Activated naive CD4-positive, alpha-beta T cell treated with anti-CD3 and anti-CD28 coated beads, Interleukin-2, amount 10 ng/mL, durations not matched to agents 7 days and 5 days (primary cell): Measurements from ENCODE around the gene CTDP1.

Source experiments
- CTCF ChIA-PET: fragments of 350-600 bp; sonication (Branson Sonifier 250); formaldehyde crosslinking; loops from one replicate; lab custom pipeline; 2021; ENCODE audit warnings: antibody characterized with exemption; lab: Charles Lee
- DNase-seq: peaks from one replicate; pipeline ENCODE4 v3.0.0-alpha.2; 2020
- H3K27ac Mint-ChIP-seq: one replicate; pipeline ENCODE4 v1.8.0; 2021; ENCODE audit warnings: mild to moderate bottlenecking, moderate library complexity, mixed read lengths
- H3K27me3 Mint-ChIP-seq: one replicate; pipeline ENCODE4 v1.8.0; 2021; ENCODE audit warnings: mild to moderate bottlenecking, mixed read lengths
- H3K36me3 Mint-ChIP-seq: one replicate; pipeline ENCODE4 v1.8.0; 2021; ENCODE audit warnings: mixed read lengths
- H3K4me1 Mint-ChIP-seq: one replicate; pipeline ENCODE4 v1.8.0; 2021; ENCODE audit warnings: mixed read lengths
- H3K4me3 Mint-ChIP-seq: one replicate; pipeline ENCODE4 v1.8.0; 2021; ENCODE audit warnings: mild to moderate bottlenecking, moderate library complexity, mixed read lengths
- H3K9me3 Mint-ChIP-seq: one replicate; pipeline ENCODE4 v1.8.0; 2021; ENCODE audit warnings: mixed read lengths

The CTDP1 gene

GRCh38 chr18:79682481-79682880 is 2.9 kb downstream of the CTDP1 start:
- H3K27ac Mint-ChIP-seq: peak overlapping the region; percentile 95

DNA sequence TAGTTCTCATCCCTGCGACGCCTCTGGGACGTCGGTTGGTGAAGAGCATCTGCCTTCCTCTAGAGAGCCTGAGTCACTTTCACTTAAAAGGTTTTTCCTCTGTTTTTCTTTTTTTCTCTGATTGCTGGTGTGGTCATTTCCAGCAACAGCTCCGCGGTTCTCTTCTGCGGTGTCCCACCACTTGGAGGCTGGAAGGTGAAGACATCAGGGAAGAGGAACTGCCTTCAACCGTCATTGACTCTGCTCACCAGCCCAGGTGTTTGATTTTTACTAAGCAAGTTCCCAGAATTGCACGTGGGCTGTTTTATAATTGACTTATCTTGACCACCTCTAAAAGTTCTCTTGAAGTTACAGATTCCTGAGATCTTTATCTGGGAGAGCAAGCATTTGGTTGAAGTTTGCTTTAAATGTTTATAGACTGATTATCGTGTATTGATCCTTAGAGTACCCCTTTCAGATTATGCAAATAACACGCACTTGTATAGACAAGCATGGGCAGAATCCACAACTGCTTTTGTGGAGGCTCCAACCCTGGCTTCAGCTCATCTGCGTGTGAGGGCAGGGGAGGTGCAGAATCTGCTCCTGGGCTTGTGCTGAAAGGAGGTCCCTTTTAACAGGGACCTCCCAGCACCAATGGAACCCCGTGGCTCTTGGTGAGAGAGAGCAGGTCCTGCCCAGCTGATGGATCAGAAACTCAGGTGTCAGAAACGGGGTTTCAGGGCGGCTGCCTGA is 3.5 kb downstream of the CTDP1 start:
- peak overlapping the region; percentile 87 for H3K4me3 Mint-ChIP-seq
- H3K27ac Mint-ChIP-seq: peak overlapping the region; percentile 95
- CTCF ChIA-PET: no interaction called here
- H3K36me3 Mint-ChIP-seq: peaks cover 53% of the 10 kb centered on the region
- H3K9me3 Mint-ChIP-seq: no peaks in the 10 kb centered on the region
- peak; percentile 42 for DNase-seq
- H3K27me3 Mint-ChIP-seq: no peaks in the 10 kb centered on the region
- peaks cover 75% of the 10 kb centered on the region for H3K4me1 Mint-ChIP-seq

More at GRCh38 chr18:79682481-79682880, 2.9 kb downstream of the CTDP1 start:
- no peak for DNase-seq
- Mint-ChIP-seq H3K4me3 (peak overlapping the region; percentile 87), H3K4me1 (peaks cover 76% of the 10 kb centered on the region), H3K27me3 (no peaks in the 10 kb centered on the region), H3K9me3 (no peaks in the 10 kb centered on the region), H3K36me3 (peaks cover 53% of the 10 kb centered on the region)
- CTCF ChIA-PET: no interaction called here

DNA sequence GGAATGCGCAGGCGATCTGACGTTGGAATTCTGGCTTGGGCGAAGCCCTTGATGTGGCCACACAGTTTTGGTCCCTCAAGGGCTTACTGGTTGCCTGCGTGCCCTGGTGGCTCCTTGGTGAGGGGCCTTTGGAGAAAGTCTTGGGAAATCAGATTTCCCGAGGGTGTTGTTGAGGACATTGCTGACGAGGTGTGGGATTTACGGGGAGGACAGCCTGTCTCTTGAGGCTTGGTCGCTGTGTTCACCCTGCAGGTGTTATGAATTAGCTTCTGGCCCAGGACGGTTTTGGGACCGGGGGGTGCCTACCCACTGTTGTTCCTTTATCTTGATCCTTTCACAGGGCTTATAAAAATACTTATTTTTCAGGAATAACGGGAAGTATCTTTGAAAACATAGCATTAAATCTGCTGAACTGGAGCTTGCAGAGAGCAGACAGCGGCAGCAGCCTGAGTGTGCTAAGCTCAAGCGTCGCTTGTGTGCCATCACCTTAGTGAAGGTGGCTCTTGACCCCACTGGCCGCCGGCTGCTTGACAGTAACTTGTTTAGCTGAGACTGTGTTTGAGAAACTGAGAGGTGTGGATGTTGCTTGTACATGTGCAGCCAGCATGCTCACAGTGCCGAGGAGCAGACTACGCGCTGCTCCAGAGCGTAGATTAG is 4.2 kb downstream of the CTDP1 start:
- no peaks in the 10 kb centered on the region for H3K27me3 Mint-ChIP-seq
- no peak for DNase-seq
- H3K36me3 Mint-ChIP-seq: peaks cover 49% of the 10 kb centered on the region
- peak overlapping the region; percentile 30 for H3K4me3 Mint-ChIP-seq
- peaks cover 70% of the 10 kb centered on the region for H3K4me1 Mint-ChIP-seq
- H3K27ac Mint-ChIP-seq: peak overlapping the region; percentile 95
- CTCF ChIA-PET: no interaction called here
- H3K9me3 Mint-ChIP-seq: no peaks in the 10 kb centered on the region

DNA sequence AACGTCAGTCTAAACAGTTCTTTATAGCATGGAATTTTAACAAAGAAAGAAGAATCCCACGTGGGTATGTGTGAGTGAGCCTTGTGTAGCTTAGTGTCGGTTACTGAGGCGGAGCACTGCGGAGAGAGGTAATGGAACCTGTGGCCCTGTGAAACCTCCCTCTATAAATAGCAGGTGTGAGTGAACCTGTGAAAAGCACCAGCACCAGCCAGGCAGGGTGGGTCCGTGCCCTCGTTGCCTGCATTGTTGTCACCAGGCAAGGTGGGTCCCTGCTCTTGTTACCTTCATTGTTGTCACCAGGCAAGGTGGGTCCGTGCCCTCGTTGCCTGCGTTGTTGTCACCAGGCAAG is 4.7 kb downstream of the CTDP1 start:
- Mint-ChIP-seq H3K4me3 (peak overlapping the region; percentile 30), H3K36me3 (peaks cover 49% of the 10 kb centered on the region), H3K4me1 (peaks cover 72% of the 10 kb centered on the region), H3K9me3 (no peaks in the 10 kb centered on the region), H3K27me3 (no peaks in the 10 kb centered on the region), H3K27ac (peak overlapping the region; percentile 67)
- CTCF ChIA-PET: no interaction called here
- DNase-seq: peak; percentile 32

DNA sequence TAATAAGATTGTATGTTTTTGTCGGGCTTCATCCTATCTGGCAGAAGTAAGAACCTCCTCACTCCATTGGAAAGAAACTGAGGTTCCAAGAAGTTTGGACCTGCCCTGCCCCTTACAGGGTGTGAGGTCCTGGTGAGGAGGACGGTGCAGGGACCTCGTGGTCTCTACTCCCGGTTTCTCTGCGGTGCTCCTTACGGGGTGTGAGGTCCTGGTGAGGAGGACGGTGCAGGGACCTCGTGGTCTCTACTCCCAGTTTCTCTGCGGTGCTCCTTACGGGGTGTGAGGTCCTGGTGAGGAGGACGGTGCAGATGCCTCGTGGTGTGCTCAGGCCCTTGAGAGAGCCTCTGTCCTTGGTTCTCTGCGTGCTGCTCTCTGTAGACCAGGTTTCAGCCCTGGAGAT is 5.2 kb downstream of the CTDP1 start:
- CTCF ChIA-PET: no interaction called here
- no peaks in the 10 kb centered on the region for H3K27me3 Mint-ChIP-seq
- no peak for DNase-seq
- H3K36me3 Mint-ChIP-seq: peaks cover 49% of the 10 kb centered on the region
- H3K27ac Mint-ChIP-seq: peak overlapping the region; percentile 67
- peaks cover 72% of the 10 kb centered on the region for H3K4me1 Mint-ChIP-seq
- no peak overlapping the region for H3K4me3 Mint-ChIP-seq
- H3K9me3 Mint-ChIP-seq: no peaks in the 10 kb centered on the region

GRCh38 chr18:79685281-79685680 is 5.7 kb downstream of the CTDP1 start:
- no peaks in the 10 kb centered on the region for H3K27me3 Mint-ChIP-seq
- DNase-seq: no peak
- peaks cover 49% of the 10 kb centered on the region for H3K36me3 Mint-ChIP-seq
- no peak overlapping the region for H3K4me3 Mint-ChIP-seq
- CTCF ChIA-PET: no interaction called here
- H3K9me3 Mint-ChIP-seq: no peaks in the 10 kb centered on the region
- H3K4me1 Mint-ChIP-seq: peaks cover 72% of the 10 kb centered on the region
- peak overlapping the region; percentile 67 for H3K27ac Mint-ChIP-seq

DNA sequence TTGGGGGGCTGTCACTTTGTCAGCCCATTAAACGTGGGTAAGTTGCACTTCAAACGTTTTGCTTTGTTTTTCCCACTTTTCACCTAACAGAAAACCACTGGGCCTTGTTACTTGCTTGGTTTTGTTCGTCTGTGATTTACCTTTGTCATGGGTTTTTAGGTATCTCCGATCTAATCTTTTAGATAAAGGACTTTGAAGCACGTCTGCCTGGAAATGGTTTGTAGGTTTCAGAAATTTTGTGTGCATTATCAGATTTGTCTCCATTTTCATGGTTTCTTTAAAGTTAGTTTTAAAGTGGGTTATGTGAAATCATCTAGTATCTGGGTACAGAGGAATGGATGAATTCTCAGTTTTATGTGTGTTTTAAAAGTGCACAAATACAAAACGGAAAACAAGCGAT is 6.4 kb downstream of the CTDP1 start:
- Mint-ChIP-seq H3K36me3 (peaks cover 45% of the 10 kb centered on the region), H3K4me3 (no peak overlapping the region), H3K9me3 (no peaks in the 10 kb centered on the region), H3K4me1 (peaks cover 66% of the 10 kb centered on the region), H3K27me3 (no peaks in the 10 kb centered on the region), H3K27ac (peak overlapping the region; percentile 7)
- DNase-seq: no peak
- CTCF ChIA-PET: no interaction called here

- H3K27ac Mint-ChIP-seq: no peak overlapping the region
- H3K36me3 Mint-ChIP-seq: peaks cover 30% of the 10 kb centered on the region
- no peak overlapping the region for H3K4me3 Mint-ChIP-seq
- CTCF ChIA-PET: no interaction called here
- no peaks in the 10 kb centered on the region for H3K27me3 Mint-ChIP-seq
- H3K9me3 Mint-ChIP-seq: no peaks in the 10 kb centered on the region
- DNase-seq: no peak
- peaks cover 47% of the 10 kb centered on the region for H3K4me1 Mint-ChIP-seq
Measured at GRCh38 chr18:79687806-79688205, 8.2 kb downstream of the CTDP1 start.

DNA sequence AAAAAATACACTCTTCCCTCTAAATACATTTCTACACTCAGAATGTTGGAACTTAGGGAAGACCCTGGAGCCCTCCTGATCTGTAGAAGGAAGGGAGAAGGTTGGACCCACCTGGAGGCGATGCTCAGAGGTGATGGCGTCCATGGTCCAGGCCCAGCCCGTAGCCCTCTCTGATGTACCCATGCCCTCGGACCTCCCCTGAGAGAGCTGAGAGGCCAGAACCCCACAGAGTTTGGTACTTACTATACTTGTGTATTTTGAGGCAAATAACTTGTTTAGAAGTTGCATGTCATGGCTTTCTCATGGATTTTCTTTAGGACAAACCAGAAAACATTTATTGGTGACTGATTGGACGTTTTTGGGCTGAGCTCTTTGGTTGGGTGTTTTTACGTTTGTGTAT is 10.5 kb downstream of the CTDP1 start:
- H3K4me3 Mint-ChIP-seq: no peak overlapping the region
- no peaks in the 10 kb centered on the region for H3K9me3 Mint-ChIP-seq
- H3K36me3 Mint-ChIP-seq: peaks cover 12% of the 10 kb centered on the region
- peaks cover 25% of the 10 kb centered on the region for H3K4me1 Mint-ChIP-seq
- DNase-seq: no peak
- H3K27ac Mint-ChIP-seq: no peak overlapping the region
- CTCF ChIA-PET: no interaction called here
- no peaks in the 10 kb centered on the region for H3K27me3 Mint-ChIP-seq

- CTCF ChIA-PET: no interaction called here
- Mint-ChIP-seq H3K4me1 (peaks cover 17% of the 10 kb centered on the region), H3K4me3 (no peak overlapping the region), H3K27ac (no peak overlapping the region), H3K36me3 (peaks cover 13% of the 10 kb centered on the region), H3K9me3 (no peaks in the 10 kb centered on the region), H3K27me3 (no peaks in the 10 kb centered on the region)
- DNase-seq: no peak
Measured at GRCh38 chr18:79690586-79691482, 11.2 kb downstream of the CTDP1 start.

GRCh38 chr18:79692056-79692455 is 12.5 kb downstream of the CTDP1 start:
- peaks cover 10% of the 10 kb centered on the region for H3K4me1 Mint-ChIP-seq
- CTCF ChIA-PET: no interaction called here
- peaks cover 13% of the 10 kb centered on the region for H3K36me3 Mint-ChIP-seq
- no peak overlapping the region for H3K27ac Mint-ChIP-seq
- H3K4me3 Mint-ChIP-seq: no peak overlapping the region
- DNase-seq: no peak
- no peaks in the 10 kb centered on the region for H3K27me3 Mint-ChIP-seq
- no peaks in the 10 kb centered on the region for H3K9me3 Mint-ChIP-seq

DNA sequence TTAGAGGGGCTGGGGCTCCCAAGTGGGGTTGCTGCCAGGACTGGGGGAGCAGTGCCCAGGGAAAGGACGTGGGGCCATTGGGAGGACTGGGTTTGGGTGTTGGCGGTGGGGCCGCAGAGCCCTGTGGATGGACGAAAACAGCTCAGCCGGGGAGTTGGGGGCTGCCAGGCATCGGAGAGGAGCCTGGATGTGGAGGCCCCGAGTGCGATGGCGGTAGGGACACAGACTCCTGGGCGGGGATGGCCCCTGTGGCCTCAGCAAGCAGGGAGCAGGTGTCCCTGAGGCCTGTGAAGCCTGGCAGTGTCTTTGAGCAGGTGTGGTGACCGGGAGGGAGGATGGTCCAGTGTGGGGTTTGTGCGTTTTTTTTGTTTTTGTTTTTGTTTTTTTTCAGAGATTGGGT is 13.3 kb downstream of the CTDP1 start:
- H3K9me3 Mint-ChIP-seq: no peaks in the 10 kb centered on the region
- no peaks in the 10 kb centered on the region for H3K27me3 Mint-ChIP-seq
- no peak overlapping the region for H3K4me3 Mint-ChIP-seq
- no peak for DNase-seq
- CTCF ChIA-PET: interaction anchor here (0.9 kb wide), 1 partner anchor 16 kb away, joined by 3 read pairs; no protein-coding TSS in a partner anchor
- H3K4me1 Mint-ChIP-seq: peaks cover 7% of the 10 kb centered on the region
- peaks cover 18% of the 10 kb centered on the region for H3K36me3 Mint-ChIP-seq
- H3K27ac Mint-ChIP-seq: no peak overlapping the region

DNA sequence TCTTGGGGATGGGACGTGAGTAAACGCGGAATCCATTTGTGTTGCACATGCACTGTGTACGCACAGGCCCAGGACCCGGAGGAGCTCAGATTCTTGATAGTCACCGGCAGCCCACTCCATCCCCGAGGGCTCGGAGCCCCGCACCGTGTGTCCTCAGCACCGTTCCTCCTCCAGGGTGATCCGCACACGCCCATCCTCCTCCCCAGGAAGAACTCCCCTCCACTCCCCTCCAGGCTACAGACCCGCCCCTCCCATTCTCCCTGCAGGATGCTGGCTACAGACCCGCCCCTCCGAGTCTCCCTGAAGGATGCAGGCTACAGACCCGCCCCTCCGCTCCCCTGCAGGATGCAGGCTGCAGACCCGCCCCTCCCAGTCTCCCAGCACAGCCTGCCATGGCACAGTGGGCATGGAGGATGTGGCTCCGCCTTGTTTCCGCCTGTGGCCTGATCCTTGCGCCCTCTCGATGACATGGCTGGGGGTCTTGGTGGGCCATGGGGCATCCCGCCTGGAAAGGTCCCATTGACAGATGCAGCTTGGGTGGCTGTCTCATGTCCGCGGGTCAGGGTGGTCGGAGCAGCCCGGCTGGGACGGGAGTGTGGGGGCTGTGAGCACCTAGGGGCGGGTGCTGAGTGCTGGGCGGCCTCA is 14.1 kb downstream of the CTDP1 start:
- no peak overlapping the region for H3K4me3 Mint-ChIP-seq
- CTCF ChIA-PET: interaction anchor here (0.9 kb wide), 1 partner anchor 15 kb away, joined by 3 read pairs; no protein-coding TSS in a partner anchor
- H3K36me3 Mint-ChIP-seq: peaks cover 25% of the 10 kb centered on the region
- H3K27ac Mint-ChIP-seq: no peak overlapping the region
- peaks cover 5% of the 10 kb centered on the region for H3K4me1 Mint-ChIP-seq
- H3K27me3 Mint-ChIP-seq: no peaks in the 10 kb centered on the region
- H3K9me3 Mint-ChIP-seq: no peaks in the 10 kb centered on the region
- DNase-seq: no peak
